GM19463 (cell line): ENCODE data around the gene GPC6.

Source experiments
- ATAC-seq: cut with Tn5 transposase; IDR thresholded peaks from one replicate; pipeline ENCODE4 v1.9.1; 2021; ENCODE audit warnings: mild to moderate bottlenecking, moderate library complexity; ENCODE audit not compliant: unreplicated experiment

Gene GPC6

GRCh38 chr13:93953841-93954240, 727.2 kb downstream of the GPC6 start:
- no peak for ATAC-seq

DNA sequence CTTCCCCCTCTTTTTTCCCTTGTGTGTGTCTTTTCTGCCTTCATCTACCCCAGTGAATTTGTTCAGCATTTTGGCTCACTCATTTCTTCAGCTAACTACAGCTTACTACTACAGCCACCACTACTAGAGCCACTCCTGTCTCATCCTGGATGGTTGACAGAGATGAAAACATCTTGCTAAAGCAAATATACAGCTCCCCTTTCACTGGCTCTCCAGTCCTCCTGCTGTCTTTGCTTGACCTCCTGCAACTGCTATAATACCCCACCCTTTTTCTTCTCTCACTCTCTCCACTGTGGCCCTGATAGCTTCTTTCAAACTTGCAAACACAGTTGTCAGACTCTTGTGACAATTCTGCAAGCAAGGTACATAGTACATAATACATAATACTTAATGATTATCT, 729.3 kb downstream of the GPC6 start:
- no peak for ATAC-seq

GRCh38 chr13:93956426-93956825, 729.8 kb downstream of the GPC6 start:
- ATAC-seq, result no peak

GRCh38 chr13:93957371-93957770, 730.8 kb downstream of the GPC6 start:
- no peak for ATAC-seq

- no peak for ATAC-seq
Measured at GRCh38 chr13:93959796-93960533, 733.4 kb downstream of the GPC6 start.

DNA sequence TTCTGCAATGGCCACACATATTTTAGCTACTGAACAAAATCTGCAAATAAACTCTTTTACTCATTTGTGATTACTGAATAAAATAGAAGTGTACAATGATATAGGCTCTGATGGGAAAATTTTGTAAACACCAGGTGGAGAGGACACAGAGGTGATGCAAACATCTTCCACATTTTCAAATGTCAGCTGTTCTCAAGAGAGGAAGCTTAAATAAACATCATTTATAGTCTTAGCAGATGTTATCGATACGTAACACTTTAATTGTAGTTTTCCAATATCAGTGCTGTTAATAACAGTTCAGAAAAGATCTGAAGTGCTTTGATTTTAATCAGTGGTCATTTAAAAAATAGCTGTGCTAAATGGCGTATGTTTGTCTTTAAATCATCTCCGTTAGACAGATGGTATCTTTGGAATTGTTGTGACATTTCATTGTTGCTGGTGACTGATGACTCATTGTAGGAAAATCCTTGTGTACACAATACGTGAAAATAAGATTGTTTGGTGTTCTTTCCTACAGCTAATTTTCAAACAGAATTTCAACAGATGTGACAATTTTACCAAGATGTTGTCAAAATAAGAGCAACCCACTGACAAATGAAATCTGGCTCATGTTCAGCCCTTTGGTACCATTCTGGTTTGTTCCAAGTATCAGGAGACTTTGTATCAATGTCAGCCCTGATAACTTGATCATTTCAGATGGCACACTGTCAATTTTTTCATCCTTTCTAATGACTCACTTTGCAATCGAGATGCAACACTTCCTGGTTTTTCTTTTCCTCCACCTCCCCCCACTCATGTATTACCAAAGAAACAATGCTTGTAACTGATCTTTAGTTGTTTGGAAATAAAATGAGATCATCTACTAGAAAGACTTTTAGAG, 736.9 kb downstream of the GPC6 start:
- ATAC-seq, result no peak

GRCh38 chr13:93964146-93964512, 737.5 kb downstream of the GPC6 start:
- ATAC-seq, result no peak

GRCh38 chr13:93965587-93965986, 739.0 kb downstream of the GPC6 start:
- no peak for ATAC-seq

- ATAC-seq, result no peak
Measured at GRCh38 chr13:93966267-93966936, 739.8 kb downstream of the GPC6 start.

DNA sequence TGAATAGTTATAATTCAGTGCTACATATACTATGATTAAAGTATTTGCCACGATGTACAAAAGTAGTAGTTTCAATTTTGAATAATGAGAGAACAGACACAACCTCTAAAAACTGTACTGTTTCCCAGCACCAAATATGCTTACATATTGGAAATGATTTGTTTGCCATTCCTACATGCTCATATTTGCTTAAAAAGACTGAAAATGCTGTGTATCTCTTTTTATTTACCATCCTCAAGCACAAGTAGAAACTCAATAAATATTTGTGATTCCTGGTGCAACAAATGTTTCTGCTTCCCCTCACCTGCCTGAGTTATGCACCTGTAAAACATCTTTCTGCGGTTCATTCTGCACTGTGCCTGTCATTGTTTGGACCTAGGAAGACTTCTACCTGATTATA, 740.7 kb downstream of the GPC6 start:
- no peak for ATAC-seq

DNA sequence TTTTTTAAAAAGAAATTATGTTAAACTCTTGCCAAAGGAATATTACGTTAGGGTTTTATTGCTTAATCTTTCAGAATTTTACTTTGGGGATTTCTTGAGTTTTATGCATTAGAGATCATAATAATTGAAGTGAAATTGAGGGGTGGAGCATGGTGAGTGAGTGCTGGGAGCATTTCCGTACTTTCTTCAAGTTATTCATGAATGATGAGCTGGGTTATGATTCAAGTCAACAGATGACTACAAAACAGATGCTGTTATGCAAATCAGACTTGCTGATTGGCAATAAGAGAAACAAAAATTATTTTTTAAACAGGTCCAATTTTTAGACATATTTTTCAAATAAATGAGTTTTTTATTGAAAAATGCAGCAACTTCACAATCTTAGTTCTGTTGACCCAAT, 748.6 kb downstream of the GPC6 start:
- no peak for ATAC-seq

DNA sequence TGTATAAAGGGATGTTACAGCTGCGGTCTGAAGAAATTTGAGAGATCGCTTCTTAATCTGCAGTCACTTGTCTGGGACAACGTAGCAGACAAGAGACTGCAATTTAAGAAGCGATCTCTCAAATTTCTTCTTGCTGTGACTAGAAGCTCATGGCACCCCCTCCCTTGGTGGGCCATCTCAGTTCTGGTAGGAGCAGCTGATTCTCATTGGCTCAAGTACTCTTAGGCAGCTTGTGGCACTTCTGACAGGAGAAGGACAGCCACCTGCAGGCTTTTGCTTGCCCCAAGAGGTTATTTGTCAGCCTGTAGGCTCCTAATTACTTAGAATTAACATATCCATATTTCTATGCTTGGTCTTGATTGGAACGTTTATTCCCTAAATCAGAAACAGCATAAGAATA, 749.9 kb downstream of the GPC6 start:
- ATAC-seq, result no peak

DNA sequence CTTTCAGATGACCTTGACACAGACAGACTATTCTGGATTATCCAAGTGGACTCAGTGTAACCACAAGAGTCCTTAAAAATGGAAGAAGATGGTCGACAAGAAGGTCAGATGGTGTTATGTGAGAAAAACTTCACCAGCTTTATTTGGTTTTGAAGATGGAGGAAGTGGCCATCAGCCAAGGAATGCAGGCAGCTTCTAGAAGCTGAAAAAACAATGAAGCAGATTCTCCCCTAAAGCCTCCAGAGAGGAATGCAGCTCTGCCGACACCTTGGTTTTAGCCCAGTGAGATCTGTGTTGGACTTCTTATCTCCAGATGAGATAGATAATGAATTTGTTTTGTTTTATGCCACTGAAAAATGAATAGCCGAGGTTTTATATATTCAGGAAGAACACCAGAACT, 751.4 kb downstream of the GPC6 start:
- no peak for ATAC-seq

- no peak for ATAC-seq
Measured at GRCh38 chr13:93981426-93981977, 754.9 kb downstream of the GPC6 start.

DNA sequence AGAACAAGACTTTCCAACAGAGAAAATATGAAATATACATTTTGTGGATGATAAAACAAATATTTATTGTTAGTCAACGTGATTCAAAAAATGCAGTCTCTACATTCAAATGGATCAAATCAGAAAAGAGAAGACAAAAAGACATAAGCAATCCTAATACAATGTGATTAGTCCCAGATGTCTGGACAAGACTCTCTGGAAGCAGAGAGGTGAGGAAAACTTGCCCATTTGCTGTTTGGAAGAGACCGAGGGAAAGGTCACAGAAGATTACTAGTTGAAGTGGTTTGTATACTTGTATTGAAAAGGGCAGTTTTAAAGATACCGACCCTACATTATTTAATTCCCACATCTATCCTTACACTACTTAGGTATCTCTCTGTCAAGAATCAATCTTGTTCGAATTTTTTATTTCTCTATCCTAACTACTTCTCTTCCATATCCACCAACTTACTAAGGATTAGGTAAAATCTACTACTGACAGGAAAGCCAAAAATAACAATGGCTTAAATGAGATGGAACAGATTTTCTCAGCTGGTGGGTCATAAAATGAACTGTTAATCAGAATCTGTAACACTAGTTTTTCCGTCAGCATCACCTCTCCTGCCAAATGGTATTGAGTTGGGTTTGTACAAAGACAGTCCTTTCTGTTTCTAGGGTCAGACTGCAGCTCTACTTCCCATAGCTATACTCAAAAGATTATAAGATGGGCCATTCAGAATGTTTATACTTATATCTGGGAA, 755.7 kb downstream of the GPC6 start:
- no peak for ATAC-seq

- no peak for ATAC-seq
Measured at GRCh38 chr13:93984052-93984451, 757.4 kb downstream of the GPC6 start.

DNA sequence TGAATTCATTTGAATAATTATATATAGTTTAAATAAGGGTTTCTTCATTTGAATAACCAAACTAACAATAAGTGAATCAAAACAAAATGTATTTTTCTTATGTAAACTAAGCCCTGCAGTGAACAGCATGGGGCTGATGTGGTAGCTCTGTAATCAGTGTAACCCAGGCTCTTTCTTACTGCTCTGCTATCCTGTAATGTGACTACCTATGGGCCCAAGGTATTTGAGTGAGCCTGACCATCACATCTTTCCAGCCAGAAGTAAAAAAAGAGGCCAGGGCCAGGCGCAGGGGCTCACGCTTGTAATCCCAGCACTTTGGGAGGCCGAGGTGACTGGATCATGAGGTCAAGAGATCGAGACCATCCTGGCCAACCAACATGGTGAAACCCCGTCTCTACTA, 758.3 kb downstream of the GPC6 start:
- ATAC-seq, result no peak

DNA sequence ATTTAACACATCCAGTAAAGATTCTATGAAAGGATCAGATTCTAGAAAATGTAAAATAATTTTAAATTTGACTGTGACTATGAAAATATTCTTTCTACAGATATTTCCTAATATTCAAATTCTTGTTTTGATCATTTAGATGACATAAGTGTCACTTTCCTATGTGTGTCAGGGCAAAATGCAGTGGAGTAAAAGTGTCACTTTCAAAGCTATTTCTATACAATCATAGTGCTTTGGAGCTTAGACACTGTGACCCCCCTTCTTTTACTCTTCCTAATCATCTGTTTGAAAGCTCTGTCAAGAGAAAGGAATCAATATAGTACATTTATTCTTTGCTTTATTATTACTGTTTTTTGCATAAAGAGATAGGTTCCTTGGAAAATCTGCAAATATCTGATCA, 760.9 kb downstream of the GPC6 start:
- ATAC-seq, result no peak

- ATAC-seq, result no peak
Measured at GRCh38 chr13:93991569-93991968, 765.0 kb downstream of the GPC6 start.

DNA sequence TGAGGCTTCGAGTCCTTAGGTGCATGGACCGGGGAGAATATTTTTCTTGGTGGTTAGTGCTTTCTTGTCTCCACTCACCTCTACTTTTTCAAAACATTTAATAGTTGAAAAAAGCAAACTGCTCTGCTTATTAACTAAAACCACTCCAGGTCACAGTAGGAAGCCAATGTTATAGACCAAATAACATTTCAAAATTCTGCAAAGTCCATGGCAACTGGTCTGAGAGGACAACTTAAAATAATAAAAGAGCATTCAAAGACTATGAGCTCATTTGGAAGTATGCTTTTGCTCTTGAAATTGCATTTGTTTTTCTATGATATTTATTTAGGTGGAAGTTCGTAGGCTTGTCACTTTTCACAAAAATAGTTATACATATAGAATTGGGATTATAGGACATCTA, 769.9 kb downstream of the GPC6 start:
- no peak for ATAC-seq

- ATAC-seq, result no peak
Measured at GRCh38 chr13:94006296-94006695, 779.7 kb downstream of the GPC6 start.
